ENCODE measurements around the gene OTUD1. TPM values are rescaled to one million over a fixed set of nuclear protein-coding genes. Genes with fewer than 3 reads are reported as not detected.
A peak's percentile ranks its signal among the peaks of the same experiment; 100 is the strongest.
"Not testable (repeated sequence)": the region's sequence is repeated elsewhere in the genome, so short reads cannot be mapped to it uniquely, and the experiment has no call there.

Gene OTUD1
- total RNA-seq (ENCODE audit: insufficient read depth, low replicate concordance) = 35.9 TPM

- DNase-seq (ENCODE audit: low spot score) = peak; percentile 97
Measured at GRCh38 chr10:23438547-23439451, at the start of gene OTUD1. TSS of gene OTUD1 (plus strand) at chr10:23439075. CDS start at chr10:23439458, 383 bp downstream.

GRCh38 chr10:23390408-23390807, 48.5 kb upstream of the OTUD1 start:
- not testable (repeated sequence) for DNase-seq (ENCODE audit: low spot score)

GRCh38 chr10:23390809-23391208, 48.1 kb upstream of the OTUD1 start:
- DNase-seq (ENCODE audit: low spot score) = no peak

GRCh38 chr10:23391821-23392220, 47.1 kb upstream of the OTUD1 start:
- DNase-seq (ENCODE audit: low spot score) = peak; percentile 26

GRCh38 chr10:23395017-23395416, 43.9 kb upstream of the OTUD1 start:
- no peak for DNase-seq (ENCODE audit: low spot score)

- no peak for DNase-seq (ENCODE audit: low spot score)
Measured at GRCh38 chr10:23396695-23397094, 42.2 kb upstream of the OTUD1 start.

GRCh38 chr10:23399701-23400144, 39.2 kb upstream of the OTUD1 start:
- no peak for DNase-seq (ENCODE audit: low spot score)

- DNase-seq (ENCODE audit: low spot score) = peak; percentile 35
Measured at GRCh38 chr10:23402856-23403255, 36.0 kb upstream of the OTUD1 start.

- no peak for DNase-seq (ENCODE audit: low spot score)
Measured at GRCh38 chr10:23403278-23403677, 35.6 kb upstream of the OTUD1 start.

GRCh38 chr10:23403719-23404118, 35.2 kb upstream of the OTUD1 start:
- no peak for DNase-seq (ENCODE audit: low spot score)

GRCh38 chr10:23404461-23404980, 34.4 kb upstream of the OTUD1 start:
- DNase-seq (ENCODE audit: low spot score) = no peak

GRCh38 chr10:23405540-23405939, 33.3 kb upstream of the OTUD1 start:
- DNase-seq (ENCODE audit: low spot score) = peak; percentile 86

GRCh38 chr10:23406409-23406808, 32.5 kb upstream of the OTUD1 start:
- no peak for DNase-seq (ENCODE audit: low spot score)

GRCh38 chr10:23408330-23408976, 30.4 kb upstream of the OTUD1 start:
- no peak for DNase-seq (ENCODE audit: low spot score)

- peak; percentile 70 for DNase-seq (ENCODE audit: low spot score)
Measured at GRCh38 chr10:23412223-23412622, 26.7 kb upstream of the OTUD1 start.

GRCh38 chr10:23413629-23414089, 25.2 kb upstream of the OTUD1 start:
- DNase-seq (ENCODE audit: low spot score) = no peak

- DNase-seq (ENCODE audit: low spot score) = no peak
Measured at GRCh38 chr10:23414658-23415057, 24.2 kb upstream of the OTUD1 start.

- peak; percentile 72 for DNase-seq (ENCODE audit: low spot score)
Measured at GRCh38 chr10:23417254-23417653, 21.6 kb upstream of the OTUD1 start.

GRCh38 chr10:23418051-23418681, 20.7 kb upstream of the OTUD1 start:
- DNase-seq (ENCODE audit: low spot score) = no peak

- DNase-seq (ENCODE audit: low spot score) = no peak
Measured at GRCh38 chr10:23419201-23419600, 19.7 kb upstream of the OTUD1 start.

GRCh38 chr10:23419655-23420329, 19.1 kb upstream of the OTUD1 start:
- no peak for DNase-seq (ENCODE audit: low spot score)
